PC-3 (cell line): ENCODE measurements around the gene ZSCAN1. TPM values are rescaled to one million over a fixed set of nuclear protein-coding genes. Genes with fewer than 3 reads are reported as not detected.
A peak's percentile ranks its signal among the peaks of the same experiment; 100 is the strongest.

Experiments used
- ATAC-seq: fragments of 200-7000 bp; cut with Tn5 transposase; 2 replicates; pipeline ENCODE4 v1.9.1; 2020; ENCODE audit warnings: mild to moderate bottlenecking, moderate library complexity
- Bru-seq: library from RNA; stranded (reverse); fragments of 400-500 nt; gene quantifications from one replicate; lab custom pipeline; 2021; lab: Mats Ljungman, UMichigan
- BruChase-seq, 2 experiments: library from RNA; stranded (reverse); fragments of 400-500 nt; gene quantifications; one replicate each; lab custom pipeline; 2021; lab: Mats Ljungman, UMichigan
- BruUV-seq: library from RNA; stranded (reverse); fragments of 400-500 nt; replicated peaks from 2 replicates; lab custom pipeline; 2021; lab: Mats Ljungman, UMichigan
- CTCF ChIA-PET: fragments of 300-600 bp; sonication (Branson Sonifier 250); formaldehyde crosslinking; loops from one replicate; lab custom pipeline; 2022; ENCODE audit warnings: antibody characterized with exemption; lab: Charles Lee
- POLR2A ChIA-PET: fragments of 300-600 bp; sonication (Branson Sonifier 250); formaldehyde crosslinking; loops from one replicate; lab custom pipeline; 2022; ENCODE audit warnings: antibody characterized with exemption; ENCODE audit not compliant: unreplicated experiment; lab: Charles Lee
- DNase-seq: peaks from one replicate; pipeline ENCODE4 v3.0.0-alpha.2; 2015
- H2AFZ ChIP-seq: fragments of 300-600 bp; sonication (generic); 2 replicates; pipeline ENCODE4 v1.6.0; 2016; ENCODE audit warnings: antibody characterized with exemption, low read length
- H3F3A ChIP-seq: fragments of 300-600 bp; sonication (generic); one replicate; pipeline ENCODE4 v1.6.0; 2017; ENCODE audit warnings: antibody characterized with exemption, low read length, control low read depth, mild to moderate bottlenecking; ENCODE audit not compliant: unreplicated experiment
- H3K27ac ChIP-seq: fragments of 300-600 bp; sonication (generic); 2 replicates; pipeline ENCODE4 v1.5.1; 2016; ENCODE audit warnings: mild to moderate bottlenecking, low read length
- H3K27me3 ChIP-seq: fragments of 300-600 bp; sonication (generic); 2 replicates; pipeline ENCODE4 v1.6.1; 2016; ENCODE audit warnings: low read length, mixed read lengths
- H3K36me3 ChIP-seq: fragments of 300-600 bp; sonication (generic); 2 replicates; pipeline ENCODE4 v1.6.1; 2016; ENCODE audit warnings: low read depth, mixed run types, low read length, mixed read lengths
- H3K4me1 ChIP-seq: fragments of 300-600 bp; sonication (generic); 2 replicates; pipeline ENCODE4 v1.5.1; 2016; ENCODE audit warnings: low read length; ENCODE audit not compliant: insufficient read depth
- H3K4me2 ChIP-seq: fragments of 300-600 bp; sonication (generic); 2 replicates; pipeline ENCODE4 v1.6.0; 2016; ENCODE audit warnings: low read length
- H3K4me3 ChIP-seq: fragments of 300-600 bp; sonication (generic); 2 replicates; pipeline ENCODE4 v1.5.1; 2016; ENCODE audit warnings: mild to moderate bottlenecking, low read length, mixed read lengths
- H3K79me2 ChIP-seq: fragments of 300-600 bp; sonication (generic); 2 replicates; pipeline ENCODE4 v1.6.1; 2017; ENCODE audit warnings: low read length, mixed read lengths
- H3K9ac ChIP-seq: fragments of 300-600 bp; sonication (generic); 2 replicates; pipeline ENCODE4 v1.6.0; 2016; ENCODE audit warnings: mild to moderate bottlenecking, low read length
- H3K9me2 ChIP-seq: fragments of 300-600 bp; sonication (generic); replicated peaks from 2 replicates; pipeline ENCODE4 v1.6.1; 2016; ENCODE audit warnings: mixed run types, low read length, mixed read lengths
- H3K9me3 ChIP-seq: fragments of 300-600 bp; sonication (generic); 2 replicates; pipeline ENCODE4 v1.6.1; 2016; ENCODE audit warnings: low read length, mixed read lengths
- H4K20me1 ChIP-seq: fragments of 300-600 bp; sonication (generic); 2 replicates; pipeline ENCODE4 v1.6.1; 2016; ENCODE audit warnings: low read length, mixed read lengths
- CTCF ChIP-seq: fragments of 300-600 bp; sonication (generic); conservative IDR thresholded peaks from 2 replicates; pipeline ENCODE4 v1.5.1; 2017; ENCODE audit warnings: antibody characterized with exemption, low read depth, mild to moderate bottlenecking, low read length
- EZH2 ChIP-seq: fragments of 300-600 bp; sonication (generic); IDR thresholded peaks from one replicate; pipeline ENCODE4 v1.6.1; 2017; ENCODE audit warnings: antibody characterized with exemption, mild to moderate bottlenecking, low read length; ENCODE audit not compliant: unreplicated experiment
- EZH2phosphoT487 ChIP-seq: fragments of 300-600 bp; sonication (generic); IDR thresholded peaks from 2 replicates; pipeline ENCODE4 v1.6.1; 2018; ENCODE audit warnings: mild to moderate bottlenecking, antibody characterized with exemption, low read length, borderline replicate concordance
- intact Hi-C: fragments of 100-400 bp; cut with micrococcal nuclease; formaldehyde crosslinking; loops from 2 replicates; pipeline ENCODE4 v1.9.0; 2023
- long read RNA-seq: library from polyadenylated mRNA; unstranded; transcript quantifications from one replicate; pipeline ENCODE4 v2.0.0, GENCODE V29; 2021; ENCODE audit not compliant: unreplicated experiment
- total RNA-seq: library from RNA; depleted of rRNA; stranded (reverse); fragments of >200 nt; gene quantifications from 2 replicates; pipeline ENCODE4 v1.2.3, GENCODE V29; 2014; rRNA removed

Gene ZSCAN1, protein sequence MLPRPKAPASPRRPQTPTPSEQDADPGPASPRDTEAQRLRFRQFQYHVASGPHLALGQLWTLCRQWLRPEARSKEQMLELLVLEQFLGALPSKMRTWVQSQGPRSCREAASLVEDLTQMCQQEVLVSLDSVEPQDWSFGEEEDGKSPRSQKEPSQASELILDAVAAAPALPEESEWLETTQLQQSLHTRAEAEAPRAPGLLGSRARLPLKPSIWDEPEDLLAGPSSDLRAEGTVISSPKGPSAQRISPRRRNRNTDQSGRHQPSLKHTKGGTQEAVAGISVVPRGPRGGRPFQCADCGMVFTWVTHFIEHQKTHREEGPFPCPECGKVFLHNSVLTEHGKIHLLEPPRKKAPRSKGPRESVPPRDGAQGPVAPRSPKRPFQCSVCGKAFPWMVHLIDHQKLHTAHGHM
- total RNA-seq (not detected in 2 replicates), Bru-seq, nascent RNA (not detected), BruChase-seq, experiment 1, labeled RNA remaining after a 6-hour chase (not detected), BruChase-seq, experiment 2, labeled RNA remaining after a 2-hour chase (percentile 4 among the genes with signal in this experiment)
- long read RNA-seq: 0 reads

- BruUV-seq: no TSS peak
- Histone ChIP-seq H2AFZ (no peak within 1 kb of the TSS), H3K27ac (no peak within 1 kb of the TSS), H3K9me2 (no peaks in the 10 kb centered on the region), H3K9ac (no peak within 1 kb of the TSS), H3K4me1 (no peaks in the 10 kb centered on the region), H3K36me3 (no peaks in the 10 kb centered on the region; the same call in 1 of the 2 replicates), H3K9me3 (peaks cover 31% of the 10 kb centered on the region), H3F3A (no peaks in the 10 kb centered on the region), H3K27me3 (no peaks in the 10 kb centered on the region), H3K79me2 (no peaks in the 10 kb centered on the region), H3K4me3 (no peak within 1 kb of the TSS), H3K4me2 (no peak within 1 kb of the TSS), H4K20me1 (no peaks in the 10 kb centered on the region)
- intact Hi-C loops: no loop called here
- ATAC-seq: no peak
- CTCF ChIA-PET: no interaction called here
- TF ChIP-seq EZH2: no peak
- DNase-seq: no peak
- POLR2A ChIA-PET: no interaction called here
Measured at GRCh38 chr19:58033741-58034476, at the start of gene ZSCAN1. Gene ZSCAN1, plus strand, starts transcription at chr19:58034025. Its CDS starts 3,812 bp downstream, at chr19:58037837.

DNA sequence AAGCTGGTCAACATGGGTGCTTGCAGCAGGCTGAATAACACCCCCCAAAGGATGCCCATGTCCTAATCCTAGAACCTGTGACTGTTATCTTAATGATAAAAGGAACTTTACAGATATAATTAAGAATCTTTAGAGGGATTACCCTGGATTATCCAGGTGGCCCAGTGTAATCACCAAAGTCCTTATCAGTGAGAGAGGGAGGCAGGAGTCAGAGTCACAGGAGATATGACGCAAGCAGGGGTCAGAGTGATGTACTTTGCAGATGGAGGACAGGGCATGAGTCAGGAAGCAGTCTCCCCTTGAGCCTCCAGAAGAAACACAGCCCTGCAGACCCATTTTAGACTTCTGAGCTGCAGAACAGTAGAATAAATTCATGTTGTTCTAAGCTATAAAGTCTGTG lies 41.0 kb upstream of the ZSCAN1 start:
- no peak for TF ChIP-seq EZH2phosphoT487
- no peak for TF ChIP-seq EZH2
- no peak for TF ChIP-seq CTCF
- no peaks in the 10 kb centered on the region for H4K20me1 ChIP-seq
- no peaks in the 10 kb centered on the region for H3F3A ChIP-seq
- no peaks in the 10 kb centered on the region for H3K9me2 ChIP-seq
- no peak overlapping the region for H3K9ac ChIP-seq
- peaks cover 78% of the 10 kb centered on the region for H3K9me3 ChIP-seq
- H3K36me3 ChIP-seq: peaks cover 82% of the 10 kb centered on the region
- H2AFZ ChIP-seq: no peak overlapping the region
- BruUV-seq: no TSS peak
- no peak for ATAC-seq
- no peaks in the 10 kb centered on the region for H3K27me3 ChIP-seq
- ChIA-PET POLR2A (no interaction called here), CTCF (no interaction called here)
- no peak overlapping the region for H3K4me2 ChIP-seq
- no peak overlapping the region for H3K27ac ChIP-seq
- H3K79me2 ChIP-seq: no peaks in the 10 kb centered on the region
- intact Hi-C loops: no loop called here
- no peak overlapping the region for H3K4me3 ChIP-seq
- no peaks in the 10 kb centered on the region for H3K4me1 ChIP-seq
- DNase-seq: no peak

- ChIA-PET CTCF (no interaction called here), POLR2A (no interaction called here)
- peaks cover 83% of the 10 kb centered on the region for H3K9me3 ChIP-seq
- no peak overlapping the region for H3K27ac ChIP-seq
- H3K36me3 ChIP-seq: peaks cover 83% of the 10 kb centered on the region
- peak overlapping the region; percentile 86 for H3K4me3 ChIP-seq
- H3F3A ChIP-seq: no peaks in the 10 kb centered on the region
- intact Hi-C loops: no loop called here
- H3K4me2 ChIP-seq: no peak overlapping the region
- H3K79me2 ChIP-seq: peaks cover 15% of the 10 kb centered on the region
- H3K27me3 ChIP-seq: no peaks in the 10 kb centered on the region
- no peaks in the 10 kb centered on the region for H3K9me2 ChIP-seq
- H4K20me1 ChIP-seq: no peaks in the 10 kb centered on the region
- H3K4me1 ChIP-seq: peaks cover 8% of the 10 kb centered on the region; the same call in 1 of the 2 replicates
- no peak overlapping the region for H3K9ac ChIP-seq
- DNase-seq (no peak), ATAC-seq (no peak)
- no TSS peak for BruUV-seq
- no peak overlapping the region for H2AFZ ChIP-seq
- TF ChIP-seq CTCF (no peak), EZH2phosphoT487 (no peak), EZH2 (no peak)
Measured at GRCh38 chr19:58000677-58001076, 33.1 kb upstream of the ZSCAN1 start.
